A673 (cell line): Measurements from ENCODE around the gene ACACA. TPM values are rescaled to one million over a fixed set of nuclear protein-coding genes. Genes with fewer than 3 reads are reported as not detected.

Experiments used
- BruUV-seq: library from RNA; stranded (reverse); fragments of 400-500 nt; replicated peaks from 2 replicates; lab custom pipeline; 2021; lab: Mats Ljungman, UMichigan
- CTCF ChIA-PET: fragments of 300-600 bp; sonication (Branson Sonifier 250); formaldehyde crosslinking; loops from one replicate; lab custom pipeline; 2022; ENCODE audit warnings: antibody characterized with exemption; lab: Charles Lee
- POLR2A ChIA-PET: fragments of 300-600 bp; sonication (Branson Sonifier 250); formaldehyde crosslinking; loops from one replicate; lab custom pipeline; 2022; ENCODE audit warnings: antibody characterized with exemption; ENCODE audit not compliant: low non-redundant PET; lab: Charles Lee
- DNase-seq: peaks from one replicate; pipeline ENCODE4 v3.0.0-alpha.2; 2015; ENCODE audit warnings: low spot score
- H3K27ac ChIP-seq: fragments of 200-600 bp; sonication (generic); 2 replicates; pipeline ENCODE4 v1.5.1; 2016; ENCODE audit warnings: mixed run types, low read depth, mild to moderate bottlenecking, mixed read lengths, antibody characterized with exemption, low read length; ENCODE audit not compliant: poor library complexity, severe bottlenecking
- H3K27me3 ChIP-seq: fragments of 200-600 bp; sonication (generic); replicated peaks from 2 replicates; pipeline ENCODE4 v1.6.1; 2017; ENCODE audit warnings: mixed run types, low read depth, mild to moderate bottlenecking, mixed read lengths, antibody characterized with exemption, low read length; ENCODE audit not compliant: insufficient read depth, poor library complexity
- H3K36me3 ChIP-seq: fragments of 200-600 bp; sonication (generic); 2 replicates; pipeline ENCODE4 v1.6.1; 2016; ENCODE audit warnings: mixed run types, mild to moderate bottlenecking, mixed read lengths, antibody characterized with exemption, low read length; ENCODE audit not compliant: insufficient read depth, poor library complexity, severe bottlenecking
- H3K4me1 ChIP-seq: fragments of 200-600 bp; sonication (generic); 2 replicates; pipeline ENCODE4 v1.6.1; 2017; ENCODE audit warnings: mixed run types, mild to moderate bottlenecking, mixed read lengths, antibody characterized with exemption, low read length; ENCODE audit not compliant: insufficient read depth, poor library complexity, severe bottlenecking
- H3K4me3 ChIP-seq: fragments of 200-600 bp; sonication (generic); 2 replicates; pipeline ENCODE4 v1.5.1; 2016; ENCODE audit warnings: low read depth, mixed run types, mild to moderate bottlenecking, mixed read lengths, low read length; ENCODE audit not compliant: poor library complexity, severe bottlenecking
- H3K9me3 ChIP-seq: fragments of 200-600 bp; sonication (generic); 2 replicates; pipeline ENCODE4 v1.6.1; 2016; ENCODE audit warnings: mixed run types, low read depth, mild to moderate bottlenecking, mixed read lengths, antibody characterized with exemption, low read length; ENCODE audit not compliant: poor library complexity, severe bottlenecking
- EZH2 ChIP-seq: fragments of 200-600 bp; sonication (generic); IDR thresholded peaks from 2 replicates; pipeline ENCODE4 v1.6.1; 2017; ENCODE audit warnings: borderline replicate concordance, low read depth, mild to moderate bottlenecking, mixed read lengths, antibody characterized with exemption, low read length; ENCODE audit not compliant: poor library complexity, severe bottlenecking
- intact Hi-C: fragments of 100-400 bp; cut with micrococcal nuclease; formaldehyde crosslinking; loops from one replicate; pipeline ENCODE4 v1.10.0; 2022; ENCODE audit not compliant: unreplicated experiment
- total RNA-seq: library from RNA; stranded (reverse); gene quantifications from 2 replicates; pipeline ENCODE4 v1.2.3, GENCODE V29; 2021
- TF ChIP-seq, protein P1 (sequence below): fragments of 300-800, 200-600 bp; sonication (generic); conservative IDR thresholded peaks from 2 replicates; pipeline ENCODE4 v1.5.1; 2017; ENCODE audit warnings: low read depth, mild to moderate bottlenecking, antibody characterized with exemption, low read length, moderate library complexity, mixed read lengths

ACACA gene
- total RNA-seq, 1 experiment from 2014 or later, result 68.3 TPM

DNA sequence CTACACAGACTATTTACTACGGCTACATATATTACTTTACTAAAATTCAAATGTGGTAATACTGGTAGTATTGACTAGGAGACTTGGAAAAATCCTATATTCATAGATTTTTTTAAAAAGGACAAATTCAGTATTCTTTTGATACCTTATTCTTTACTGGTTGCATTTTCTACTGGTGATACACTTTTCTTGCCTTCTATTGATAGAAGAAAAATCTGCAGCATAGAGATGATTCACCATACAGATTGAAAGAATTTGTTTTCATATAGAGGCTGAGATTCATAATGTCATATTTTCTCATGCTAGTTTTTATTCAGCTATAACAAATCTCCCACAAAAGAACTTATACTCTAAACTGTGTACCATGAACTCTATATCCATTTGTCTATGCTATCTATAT lies 226.3 kb downstream of the ACACA start:
- intact Hi-C loops, result no loop called here
- Histone ChIP-seq H3K27me3 (no peaks in the 10 kb centered on the region), H3K9me3 (no peaks in the 10 kb centered on the region), H3K36me3 (no peaks in the 10 kb centered on the region), H3K27ac (no peak overlapping the region), H3K4me3 (no peak overlapping the region), H3K4me1 (no peaks in the 10 kb centered on the region)
- POLR2A ChIA-PET, result no interaction called here
- TF ChIP-seq, protein P1, sequence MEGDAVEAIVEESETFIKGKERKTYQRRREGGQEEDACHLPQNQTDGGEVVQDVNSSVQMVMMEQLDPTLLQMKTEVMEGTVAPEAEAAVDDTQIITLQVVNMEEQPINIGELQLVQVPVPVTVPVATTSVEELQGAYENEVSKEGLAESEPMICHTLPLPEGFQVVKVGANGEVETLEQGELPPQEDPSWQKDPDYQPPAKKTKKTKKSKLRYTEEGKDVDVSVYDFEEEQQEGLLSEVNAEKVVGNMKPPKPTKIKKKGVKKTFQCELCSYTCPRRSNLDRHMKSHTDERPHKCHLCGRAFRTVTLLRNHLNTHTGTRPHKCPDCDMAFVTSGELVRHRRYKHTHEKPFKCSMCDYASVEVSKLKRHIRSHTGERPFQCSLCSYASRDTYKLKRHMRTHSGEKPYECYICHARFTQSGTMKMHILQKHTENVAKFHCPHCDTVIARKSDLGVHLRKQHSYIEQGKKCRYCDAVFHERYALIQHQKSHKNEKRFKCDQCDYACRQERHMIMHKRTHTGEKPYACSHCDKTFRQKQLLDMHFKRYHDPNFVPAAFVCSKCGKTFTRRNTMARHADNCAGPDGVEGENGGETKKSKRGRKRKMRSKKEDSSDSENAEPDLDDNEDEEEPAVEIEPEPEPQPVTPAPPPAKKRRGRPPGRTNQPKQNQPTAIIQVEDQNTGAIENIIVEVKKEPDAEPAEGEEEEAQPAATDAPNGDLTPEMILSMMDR, result no peak
- TF ChIP-seq EZH2, result no peak
- CTCF ChIA-PET, result no interaction called here
- no TSS peak for BruUV-seq
- DNase-seq, result no peak

DNA sequence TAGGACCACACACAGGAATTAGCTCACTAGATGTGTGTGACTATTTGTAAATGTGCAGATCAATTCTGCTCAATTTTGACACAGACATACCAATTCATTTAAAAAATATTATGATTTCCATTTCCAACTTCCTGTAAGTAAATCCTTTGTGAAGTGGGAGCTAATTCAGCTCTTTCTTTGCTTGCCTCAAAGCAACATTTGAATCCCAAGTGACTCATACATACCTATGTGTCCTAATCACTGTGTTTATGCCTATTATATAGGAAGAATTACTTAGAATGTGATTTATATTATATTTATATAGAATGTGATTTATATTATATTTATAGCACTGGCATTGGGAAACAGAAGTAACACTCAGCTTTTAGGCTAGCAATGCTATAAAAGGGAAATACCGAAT lies 226.7 kb downstream of the ACACA start:
- ChIA-PET CTCF (no interaction called here), POLR2A (no interaction called here)
- H3K27ac ChIP-seq, result no peak overlapping the region
- no peaks in the 10 kb centered on the region for H3K9me3 ChIP-seq
- H3K36me3 ChIP-seq, result no peaks in the 10 kb centered on the region
- intact Hi-C loops, result no loop called here
- no peaks in the 10 kb centered on the region for H3K27me3 ChIP-seq
- TF ChIP-seq, protein P1, result no peak
- no peak for TF ChIP-seq EZH2
- BruUV-seq, result no TSS peak
- no peak for DNase-seq
- no peaks in the 10 kb centered on the region for H3K4me1 ChIP-seq
- H3K4me3 ChIP-seq, result no peak overlapping the region

DNA sequence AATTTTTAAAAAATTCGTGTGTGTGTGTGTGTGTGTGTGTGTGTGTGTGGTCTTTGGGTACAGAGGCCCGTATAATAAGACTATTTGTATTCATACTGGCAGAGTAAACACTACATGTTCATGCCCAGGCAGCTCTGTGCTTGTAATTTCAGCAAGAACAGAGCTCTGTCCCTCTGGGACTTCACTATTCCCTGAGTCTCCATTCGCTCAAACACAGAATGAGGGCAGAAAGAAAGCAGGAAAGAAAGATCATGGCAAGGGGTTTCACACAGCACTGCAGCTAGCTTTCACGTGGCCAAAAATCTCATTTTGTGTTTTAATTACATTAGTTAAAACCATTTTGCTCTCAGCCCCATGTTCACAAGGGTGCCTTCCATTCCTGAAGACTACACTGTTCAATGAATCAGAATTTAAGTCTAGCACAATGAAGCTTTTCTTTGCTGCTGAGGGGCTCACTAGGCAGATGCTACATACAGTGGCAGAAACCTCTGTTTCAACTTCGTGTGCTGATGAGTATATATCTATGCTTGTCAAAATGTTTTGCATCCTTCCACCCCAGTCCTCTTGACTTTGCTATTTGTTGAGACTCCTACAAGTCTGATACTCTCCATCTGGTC lies 229.3 kb downstream of the ACACA start:
- CTCF ChIA-PET, result no interaction called here
- POLR2A ChIA-PET, result no interaction called here
- H3K27me3 ChIP-seq, result no peaks in the 10 kb centered on the region
- H3K4me3 ChIP-seq, result no peak overlapping the region
- no peak for TF ChIP-seq EZH2
- TF ChIP-seq, protein P1, result no peak
- no peaks in the 10 kb centered on the region for H3K4me1 ChIP-seq
- intact Hi-C loops, result no loop called here
- H3K36me3 ChIP-seq, result no peaks in the 10 kb centered on the region
- no peak overlapping the region for H3K27ac ChIP-seq
- no peak for DNase-seq
- no TSS peak for BruUV-seq
- H3K9me3 ChIP-seq, result no peaks in the 10 kb centered on the region
